ENCODE results near the gene TBC1D10A. TPM values are rescaled to one million over a fixed set of nuclear protein-coding genes. Genes with fewer than 3 reads are reported as not detected.

TBC1D10A gene
- total and polyA plus RNA-seq, 9 donors = 6.2 to 11.3 (median 8.4) TPM

DNA sequence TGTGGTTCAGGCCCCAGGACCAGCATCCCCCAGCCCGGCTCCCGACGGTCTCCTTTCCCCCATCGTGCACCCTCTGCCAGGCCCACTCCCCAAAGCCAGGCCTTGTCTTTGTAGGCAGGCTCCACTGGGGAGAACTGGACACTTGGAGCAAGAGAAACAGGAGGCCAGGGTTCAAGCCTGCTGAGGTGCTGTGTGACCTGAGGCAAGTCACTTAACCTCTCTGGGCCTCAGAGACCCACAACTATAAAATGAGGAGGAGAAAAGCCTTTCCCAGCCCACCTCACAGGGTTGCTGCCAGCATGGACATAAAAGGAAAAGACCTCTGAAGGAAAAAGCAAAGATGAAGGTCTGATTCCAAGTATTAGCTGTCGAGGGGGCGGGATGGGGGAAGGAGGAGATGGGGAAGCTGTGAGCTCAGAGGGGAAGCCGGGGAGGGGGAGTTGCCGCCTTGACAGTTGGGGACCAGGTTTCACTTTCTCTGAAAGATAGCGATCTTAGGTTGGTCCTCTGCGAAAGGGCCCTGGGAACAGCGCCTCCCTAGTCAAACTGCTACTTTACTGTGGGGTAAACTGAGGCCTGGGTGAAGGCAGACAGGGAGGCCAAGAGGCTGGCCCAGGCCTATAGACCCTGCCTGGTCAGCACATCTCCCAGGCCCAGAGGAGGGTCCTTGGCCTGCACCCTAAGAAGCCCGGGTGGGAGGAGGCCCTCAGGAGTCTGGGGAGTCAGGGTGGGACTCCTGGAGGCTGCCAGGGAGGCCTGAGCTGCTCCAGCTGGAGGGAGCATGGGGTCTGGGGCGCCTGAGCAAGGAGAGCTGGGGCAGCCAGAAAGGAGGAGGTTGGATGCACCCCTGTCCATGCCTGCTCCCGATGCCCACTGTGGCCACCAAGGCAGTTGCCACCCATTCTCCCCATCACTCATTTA, 59.1 kb downstream of the TBC1D10A start:
- no peaks in the 10 kb centered on the region for H3K9me3 ChIP-seq (replicated peaks; ENCODE audit: control insufficient read depth, low read depth, low read length)
- WGBS (ENCODE audit: insufficient coverage) = 81% methylated on average over 12 of the region's 14 CpGs
- peaks cover 3% of the 10 kb centered on the region for H3K4me1 ChIP-seq (ENCODE audit: control insufficient read depth, insufficient read depth, low read length)
- no peak for DNase-seq
- H3K27ac ChIP-seq (ENCODE audit: low read length) = peak overlapping the region; percentile 47
- no peaks in the 10 kb centered on the region for H3K36me3 ChIP-seq (ENCODE audit: control insufficient read depth, insufficient read depth, low read length)
- H3K4me3 ChIP-seq (ENCODE audit: low read length) = no peak overlapping the region
- peaks cover 6% of the 10 kb centered on the region for H3K27me3 ChIP-seq (ENCODE audit: control insufficient read depth, insufficient read depth, low read length)

DNA sequence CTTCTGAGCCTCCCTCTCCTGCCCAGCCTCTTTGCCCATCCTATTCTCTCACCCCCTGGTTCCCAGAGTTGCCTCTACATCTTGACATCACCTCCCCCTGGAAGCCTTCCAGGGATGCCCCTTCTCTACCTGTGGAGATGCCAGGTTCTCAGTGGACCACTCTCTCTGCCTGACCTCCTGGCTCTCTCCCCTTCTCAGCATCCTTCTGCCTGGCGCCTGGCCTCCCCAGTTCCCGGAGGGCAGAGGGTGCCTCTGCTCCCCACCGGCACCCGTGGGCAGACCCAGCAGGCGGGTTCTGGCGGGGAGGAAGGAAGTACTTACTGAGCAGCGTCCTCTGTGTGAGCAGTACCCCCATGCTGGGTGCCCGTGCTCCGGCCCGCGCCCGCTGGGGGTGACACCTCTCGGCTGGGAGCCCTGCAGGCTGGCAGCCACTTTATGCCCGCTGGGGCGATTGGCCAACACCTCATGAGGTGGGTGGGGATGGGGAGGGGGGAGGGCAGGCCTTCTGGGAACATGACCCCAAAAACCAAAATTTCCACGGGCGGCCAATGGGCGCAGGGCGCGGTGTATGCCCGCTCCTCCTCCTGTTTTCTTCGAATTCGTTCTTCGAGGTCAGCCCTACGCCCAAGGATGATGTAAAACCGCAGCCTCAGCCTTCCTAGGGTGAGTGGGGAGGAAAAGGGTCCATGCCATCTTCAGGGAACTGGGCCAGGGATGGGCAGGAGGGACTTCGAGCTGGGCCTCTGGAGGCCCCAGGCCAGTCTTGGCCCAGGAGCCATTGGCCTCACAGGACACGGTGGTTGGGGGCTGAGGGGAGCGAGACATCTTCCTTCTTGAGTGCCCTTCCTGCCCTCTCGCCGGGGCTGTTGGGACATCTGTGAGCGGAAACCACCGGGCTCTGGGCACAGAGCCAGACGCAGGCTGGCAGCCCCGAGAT, 60.0 kb downstream of the TBC1D10A start, which contains the start of gene OSM:
TSS of gene OSM (minus strand) at position 407 of the 937 bp plus-strand sequence. CDS start at position 355, 52 bp downstream.
- Histone ChIP-seq H3K27me3 (ENCODE audit: control insufficient read depth, insufficient read depth, low read length) (peaks cover 11% of the 10 kb centered on the region), H3K36me3 (ENCODE audit: control insufficient read depth, insufficient read depth, low read length) (no peaks in the 10 kb centered on the region), H3K27ac (ENCODE audit: low read length) (peak within 1 kb of the TSS; percentile 47), H3K4me1 (ENCODE audit: control insufficient read depth, insufficient read depth, low read length) (peaks cover 3% of the 10 kb centered on the region), H3K9me3 (replicated peaks; ENCODE audit: control insufficient read depth, low read depth, low read length) (no peaks in the 10 kb centered on the region), H3K4me3 (ENCODE audit: low read length) (peak within 1 kb of the TSS; percentile 33)
- 71% methylated on average over 33 of the region's 35 CpGs for WGBS (ENCODE audit: insufficient coverage)
- peak; percentile 64 for DNase-seq

DNA sequence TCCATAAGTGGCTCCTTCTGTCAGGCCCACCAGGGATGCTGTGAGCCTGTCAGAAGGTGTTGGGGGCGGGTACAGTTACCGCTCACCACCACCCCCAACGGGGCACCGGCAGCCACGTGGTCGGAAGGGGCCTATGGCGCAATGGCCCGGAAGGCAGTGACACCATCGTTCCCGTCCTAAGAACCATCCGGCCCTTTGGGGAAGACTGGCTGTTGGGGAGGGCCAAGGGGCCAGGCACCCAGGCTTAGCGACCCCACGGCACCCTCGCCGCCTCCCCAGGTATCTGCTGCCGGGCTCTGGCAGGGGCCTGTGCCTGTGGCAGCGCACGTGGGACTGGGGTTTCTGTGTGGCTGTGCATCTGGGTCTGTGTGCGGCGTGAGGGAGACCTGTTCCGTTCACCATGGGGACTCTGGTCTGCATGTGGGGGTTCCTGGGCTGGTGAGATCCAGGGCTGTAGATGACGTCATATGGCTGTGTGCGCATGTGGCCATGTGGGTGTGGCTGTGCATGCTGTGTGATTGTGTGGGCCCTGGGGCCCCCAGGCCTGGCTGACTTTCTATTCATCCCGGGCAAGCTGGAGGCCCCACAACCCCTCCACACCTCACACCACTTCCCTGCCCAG, 60.8 kb downstream of the TBC1D10A start:
- Histone ChIP-seq H3K36me3 (ENCODE audit: control insufficient read depth, insufficient read depth, low read length) (no peaks in the 10 kb centered on the region), H3K27me3 (ENCODE audit: control insufficient read depth, insufficient read depth, low read length) (peaks cover 11% of the 10 kb centered on the region), H3K27ac (ENCODE audit: low read length) (peak overlapping the region; percentile 42), H3K4me1 (ENCODE audit: control insufficient read depth, insufficient read depth, low read length) (peaks cover 3% of the 10 kb centered on the region), H3K4me3 (ENCODE audit: low read length) (peak overlapping the region; percentile 33), H3K9me3 (replicated peaks; ENCODE audit: control insufficient read depth, low read depth, low read length) (no peaks in the 10 kb centered on the region)
- peak; percentile 41 for DNase-seq
- 64% methylated on average over 21 of the region's 24 CpGs for WGBS (ENCODE audit: insufficient coverage)

DNA sequence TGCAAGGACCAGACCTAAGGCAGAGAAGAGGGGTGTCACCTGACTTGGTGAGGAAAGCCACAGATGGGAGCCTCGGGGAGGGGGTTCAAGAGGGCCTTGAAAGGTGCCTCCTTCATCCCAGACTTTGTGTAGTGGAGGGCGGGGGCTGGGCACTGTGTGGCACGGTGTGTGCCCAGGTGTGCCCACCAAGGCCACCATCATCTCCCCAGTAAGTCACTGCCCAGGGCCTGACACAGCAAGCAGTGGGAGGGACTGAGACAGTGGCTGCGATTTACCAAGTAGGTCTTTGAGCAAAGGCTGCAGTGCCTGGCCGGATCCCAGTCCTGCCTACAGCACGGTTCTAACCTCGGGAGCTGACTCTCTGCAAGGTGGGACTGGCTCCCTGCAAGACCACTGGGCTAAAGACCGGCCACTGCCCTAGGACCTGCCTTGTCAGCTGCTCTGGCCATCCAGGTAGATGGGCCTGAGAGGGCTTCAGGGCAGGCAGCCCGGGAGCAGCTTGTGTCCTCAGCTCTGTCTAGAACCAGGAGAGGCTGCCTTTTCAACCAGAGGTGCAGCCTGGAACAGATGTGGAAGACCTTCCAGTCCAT, 61.5 kb downstream of the TBC1D10A start:
- H3K4me3 ChIP-seq (ENCODE audit: low read length) = no peak overlapping the region
- H3K9me3 ChIP-seq (replicated peaks; ENCODE audit: control insufficient read depth, low read depth, low read length) = no peaks in the 10 kb centered on the region
- H3K27me3 ChIP-seq (ENCODE audit: control insufficient read depth, insufficient read depth, low read length) = peaks cover 11% of the 10 kb centered on the region
- no peaks in the 10 kb centered on the region for H3K36me3 ChIP-seq (ENCODE audit: control insufficient read depth, insufficient read depth, low read length)
- peaks cover 3% of the 10 kb centered on the region for H3K4me1 ChIP-seq (ENCODE audit: control insufficient read depth, insufficient read depth, low read length)
- no peak overlapping the region for H3K27ac ChIP-seq (ENCODE audit: low read length)
- no peak for DNase-seq
- 75% methylated on average over 6 of the region's 9 CpGs for WGBS (ENCODE audit: insufficient coverage)

DNA sequence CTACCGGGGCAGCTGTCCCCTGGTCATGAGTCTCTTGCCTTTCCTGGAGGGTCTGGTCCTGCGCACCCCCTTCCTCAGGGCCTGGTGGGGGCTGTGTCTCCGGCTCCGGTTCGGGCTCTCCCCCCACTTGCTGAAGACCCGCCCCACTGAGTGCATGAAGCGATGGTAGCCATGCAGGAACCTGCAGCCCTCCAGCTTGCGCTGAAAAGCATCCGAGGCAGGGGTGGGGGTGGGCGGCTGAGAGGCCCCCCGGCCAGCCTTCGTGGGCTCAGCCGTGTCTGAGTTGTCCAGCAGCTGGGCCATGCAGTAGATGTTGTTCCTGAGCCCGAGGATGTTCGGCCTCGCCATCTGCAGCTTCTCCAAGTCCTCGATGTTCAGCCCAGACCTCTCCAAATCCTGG, 62.9 kb downstream of the TBC1D10A start:
- Histone ChIP-seq H3K27me3 (ENCODE audit: control insufficient read depth, insufficient read depth, low read length) (peaks cover 11% of the 10 kb centered on the region), H3K4me1 (ENCODE audit: control insufficient read depth, insufficient read depth, low read length) (peaks cover 3% of the 10 kb centered on the region), H3K4me3 (ENCODE audit: low read length) (no peak overlapping the region), H3K9me3 (replicated peaks; ENCODE audit: control insufficient read depth, low read depth, low read length) (no peaks in the 10 kb centered on the region), H3K27ac (ENCODE audit: low read length) (no peak overlapping the region), H3K36me3 (ENCODE audit: control insufficient read depth, insufficient read depth, low read length) (no peaks in the 10 kb centered on the region)
- no peak for DNase-seq
- WGBS (ENCODE audit: insufficient coverage) = 82% methylated on average over 15 of the region's 17 CpGs

DNA sequence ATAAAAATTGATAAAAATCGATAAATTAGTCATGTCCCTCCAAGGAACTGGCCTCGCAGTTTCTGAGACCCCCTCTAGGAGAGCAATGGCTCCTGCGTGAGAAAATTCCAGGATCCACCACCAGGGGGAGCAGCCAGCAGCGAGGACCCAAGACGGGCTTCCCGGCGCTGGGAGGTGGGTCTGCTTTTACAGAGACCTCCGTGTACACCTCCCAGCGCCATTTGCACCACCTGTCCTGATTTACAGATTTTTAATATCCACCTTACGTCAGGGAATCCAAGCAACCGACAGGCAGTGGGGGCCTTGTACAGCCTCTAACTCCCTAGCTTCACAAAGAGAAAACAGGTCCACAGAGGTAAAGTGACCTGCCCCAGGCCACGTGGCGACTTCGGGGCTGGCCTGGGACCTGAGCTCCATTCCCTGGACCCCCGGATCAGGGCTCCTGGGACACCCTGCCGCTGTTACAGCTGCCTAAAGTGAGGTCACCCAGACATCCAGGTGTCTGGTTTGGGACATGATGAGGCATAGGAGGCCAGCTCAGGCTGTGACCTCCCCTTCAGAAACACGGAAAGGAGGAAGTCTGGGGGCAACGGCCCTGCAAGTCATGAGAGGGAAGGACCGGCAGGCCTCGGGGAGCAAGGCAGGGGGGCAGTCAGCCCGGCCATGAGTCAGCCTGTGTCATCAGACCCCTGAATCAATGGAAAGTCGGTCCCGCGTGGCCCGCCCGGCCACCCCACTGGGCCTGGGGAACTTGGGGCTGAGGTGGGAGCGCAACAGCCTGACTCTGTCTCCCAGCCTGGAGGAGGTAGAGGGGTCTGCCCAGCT, 63.6 kb downstream of the TBC1D10A start:
- 41% methylated on average over 21 of the region's 27 CpGs for WGBS (ENCODE audit: insufficient coverage)
- no peak overlapping the region for H3K4me3 ChIP-seq (ENCODE audit: low read length)
- no peaks in the 10 kb centered on the region for H3K36me3 ChIP-seq (ENCODE audit: control insufficient read depth, insufficient read depth, low read length)
- DNase-seq = peak; percentile 76
- peaks cover 11% of the 10 kb centered on the region for H3K27me3 ChIP-seq (ENCODE audit: control insufficient read depth, insufficient read depth, low read length)
- no peak overlapping the region for H3K27ac ChIP-seq (ENCODE audit: low read length)
- H3K4me1 ChIP-seq (ENCODE audit: control insufficient read depth, insufficient read depth, low read length) = peaks cover 3% of the 10 kb centered on the region
- H3K9me3 ChIP-seq (replicated peaks; ENCODE audit: control insufficient read depth, low read depth, low read length) = no peaks in the 10 kb centered on the region

DNA sequence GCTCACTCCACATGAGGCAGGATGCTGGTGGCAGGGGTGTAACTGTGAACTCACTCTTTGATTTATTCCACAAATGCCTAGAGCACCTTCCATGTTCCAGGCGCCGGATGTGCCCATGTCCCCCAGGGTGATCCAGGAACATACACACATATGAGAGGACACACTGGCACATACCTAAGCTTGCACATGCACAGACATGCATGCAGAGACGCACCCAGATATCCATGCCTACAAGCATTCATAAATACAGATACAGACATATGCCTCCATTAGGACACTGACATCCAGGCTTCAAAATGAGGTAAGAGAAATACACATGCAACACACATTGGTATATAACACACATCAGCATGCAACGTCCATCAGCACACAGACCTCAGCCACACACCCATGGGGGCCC, 64.6 kb downstream of the TBC1D10A start:
- 83% methylated on average over 3 of the region's 4 CpGs for WGBS (ENCODE audit: insufficient coverage)
- no peak for DNase-seq
- Histone ChIP-seq H3K36me3 (ENCODE audit: control insufficient read depth, insufficient read depth, low read length) (no peaks in the 10 kb centered on the region), H3K4me1 (ENCODE audit: control insufficient read depth, insufficient read depth, low read length) (peaks cover 3% of the 10 kb centered on the region), H3K4me3 (ENCODE audit: low read length) (no peak overlapping the region), H3K9me3 (replicated peaks; ENCODE audit: control insufficient read depth, low read depth, low read length) (no peaks in the 10 kb centered on the region), H3K27ac (ENCODE audit: low read length) (no peak overlapping the region), H3K27me3 (ENCODE audit: control insufficient read depth, insufficient read depth, low read length) (peaks cover 11% of the 10 kb centered on the region)

DNA sequence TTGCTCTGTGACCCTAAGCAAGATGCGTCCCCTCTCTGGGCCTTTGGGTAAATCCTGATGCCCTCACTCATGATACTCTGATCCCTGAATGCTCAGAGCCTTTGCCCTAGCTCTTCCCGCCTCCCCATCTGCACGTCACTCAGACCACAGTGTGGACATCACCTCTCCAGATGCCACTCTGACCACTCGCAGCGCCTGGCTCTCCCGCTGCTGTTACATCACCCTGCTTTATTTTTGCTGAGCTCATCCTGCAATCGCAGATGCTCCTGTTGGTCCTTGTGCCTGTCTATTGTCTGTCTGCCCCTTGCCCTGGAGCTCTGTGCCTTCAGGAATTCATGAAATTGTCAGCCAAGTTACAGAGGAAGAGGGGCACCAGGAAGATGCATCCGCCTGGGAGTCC, 65.6 kb downstream of the TBC1D10A start:
- Histone ChIP-seq H3K4me3 (ENCODE audit: low read length) (no peak overlapping the region), H3K36me3 (ENCODE audit: control insufficient read depth, insufficient read depth, low read length) (no peaks in the 10 kb centered on the region), H3K27me3 (ENCODE audit: control insufficient read depth, insufficient read depth, low read length) (peaks cover 14% of the 10 kb centered on the region), H3K27ac (ENCODE audit: low read length) (no peak overlapping the region), H3K4me1 (ENCODE audit: control insufficient read depth, insufficient read depth, low read length) (peaks cover 8% of the 10 kb centered on the region), H3K9me3 (replicated peaks; ENCODE audit: control insufficient read depth, low read depth, low read length) (no peaks in the 10 kb centered on the region)
- no peak for DNase-seq
- WGBS (ENCODE audit: insufficient coverage) = 87% methylated on average over 7 of the region's 8 CpGs

DNA sequence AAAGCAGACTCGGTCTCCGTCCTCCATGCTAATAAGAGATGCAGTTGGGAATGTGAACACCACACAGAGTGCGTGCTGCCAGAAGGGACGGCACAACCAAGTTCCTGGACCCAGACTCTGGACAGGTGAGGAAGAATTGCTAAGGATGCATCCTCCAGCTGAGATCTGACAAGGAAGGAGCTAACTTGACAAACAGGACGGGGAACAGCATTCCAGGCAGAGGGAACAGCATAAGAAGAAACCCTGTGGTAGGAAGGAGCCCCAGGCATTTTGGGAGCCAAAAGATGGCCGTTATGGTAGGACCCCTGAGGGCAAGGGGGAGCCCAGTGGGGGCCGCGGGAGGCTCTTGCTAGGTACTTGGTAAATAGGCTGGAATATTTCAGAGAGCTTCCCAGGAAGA, 66.1 kb downstream of the TBC1D10A start:
- WGBS (ENCODE audit: insufficient coverage) = 77% methylated on average over 8 of the region's 8 CpGs
- Histone ChIP-seq H3K9me3 (replicated peaks; ENCODE audit: control insufficient read depth, low read depth, low read length) (no peaks in the 10 kb centered on the region), H3K4me3 (ENCODE audit: low read length) (no peak overlapping the region), H3K36me3 (ENCODE audit: control insufficient read depth, insufficient read depth, low read length) (no peaks in the 10 kb centered on the region), H3K27me3 (ENCODE audit: control insufficient read depth, insufficient read depth, low read length) (peaks cover 14% of the 10 kb centered on the region), H3K4me1 (ENCODE audit: control insufficient read depth, insufficient read depth, low read length) (peaks cover 11% of the 10 kb centered on the region), H3K27ac (ENCODE audit: low read length) (no peak overlapping the region)
- no peak for DNase-seq

Data from muscle of leg (tissue), 11 donors.